WTC11 (cell line): ENCODE results near the gene FEN1. TPM values are rescaled to one million over a fixed set of nuclear protein-coding genes. Genes with fewer than 3 reads are reported as not detected.
A peak's percentile ranks its signal among the peaks of the same experiment; 100 is the strongest.

Experiments
- ATAC-seq: fragments of 200-7000 bp; cut with Tn5 transposase; 2 replicates; pipeline ENCODE4 v1.10.0; 2021; ENCODE audit warnings: mild to moderate bottlenecking, moderate library complexity
- CTCF ChIA-PET: fragments of 300-600 bp; sonication (Branson Sonifier 250); formaldehyde crosslinking; loops from one replicate; lab custom pipeline; 2021; ENCODE audit warnings: antibody characterized with exemption; lab: Charles Lee
- POLR2A ChIA-PET: fragments of 350-600 bp; sonication (Branson Sonifier 250); formaldehyde crosslinking; loops from one replicate; lab custom pipeline; 2021; ENCODE audit warnings: antibody characterized with exemption; lab: Charles Lee
- DNase-seq: peaks from one replicate; pipeline ENCODE4 v3.0.0; 2021; ENCODE audit warnings: low spot score
- H3K27ac Mint-ChIP-seq: 2 replicates; pipeline ENCODE4 v1.8.0; 2021; ENCODE audit warnings: mixed read lengths
- H3K27me3 Mint-ChIP-seq: 2 replicates; pipeline ENCODE4 v1.8.0; 2021; ENCODE audit warnings: low read depth, mild to moderate bottlenecking, moderate library complexity, mixed read lengths
- H3K36me3 Mint-ChIP-seq: 2 replicates; pipeline ENCODE4 v1.8.0; 2021; ENCODE audit warnings: mixed read lengths
- H3K4me1 Mint-ChIP-seq: 2 replicates; pipeline ENCODE4 v1.8.0; 2022; ENCODE audit warnings: mixed read lengths
- H3K4me3 Mint-ChIP-seq: 2 replicates; pipeline ENCODE4 v1.8.0; 2021; ENCODE audit warnings: mild to moderate bottlenecking, moderate library complexity, mixed read lengths
- H3K9me3 Mint-ChIP-seq: 2 replicates; pipeline ENCODE4 v1.8.0; 2021; ENCODE audit warnings: mixed read lengths
- ESRRA ChIP-seq: sonication (generic); formaldehyde crosslinking; IDR thresholded peaks from 2 replicates; pipeline ENCODE4 v1.8.1; 2022; ENCODE audit warnings: mild to moderate bottlenecking, missing genetic modification reagents, borderline replicate concordance
- GTF2I ChIP-seq: fragments of 250-450 bp; sonication (Bioruptor Pico); conservative IDR thresholded peaks from 2 replicates; pipeline ENCODE4 v1.4.0; 2021; ENCODE audit warnings: mild to moderate bottlenecking
- KAT7 ChIP-seq: sonication (generic); formaldehyde crosslinking; IDR thresholded peaks from 2 replicates; pipeline ENCODE4 v1.8.1; 2023; ENCODE audit warnings: missing genetic modification reagents, mild to moderate bottlenecking, borderline replicate concordance
- NR1H2 ChIP-seq: sonication (generic); formaldehyde crosslinking; IDR thresholded peaks from 2 replicates; pipeline ENCODE4 v1.9.0; 2021; ENCODE audit warnings: mild to moderate bottlenecking, moderate library complexity, missing genetic modification reagents
- NR2C2 ChIP-seq: sonication (generic); formaldehyde crosslinking; IDR thresholded peaks from 2 replicates; pipeline ENCODE4 v1.8.0; 2022; ENCODE audit warnings: mild to moderate bottlenecking, missing genetic modification reagents
- OVOL2 ChIP-seq: fragments of 250-450 bp; sonication (Bioruptor Pico); IDR thresholded peaks from 2 replicates; pipeline ENCODE4 v1.9.0; 2021; ENCODE audit warnings: mild to moderate bottlenecking, borderline replicate concordance
- RORB ChIP-seq: fragments of 250-450 bp; sonication (Bioruptor Pico); IDR thresholded peaks from 2 replicates; pipeline ENCODE4 v1.9.0; 2021; ENCODE audit warnings: mild to moderate bottlenecking
- SMAD3 ChIP-seq: sonication (generic); formaldehyde crosslinking; IDR thresholded peaks from 2 replicates; pipeline ENCODE4 v1.8.0; 2022; ENCODE audit warnings: missing genetic modification reagents, mild to moderate bottlenecking, borderline replicate concordance
- SP1 ChIP-seq: sonication (generic); formaldehyde crosslinking; conservative IDR thresholded peaks from 2 replicates; pipeline ENCODE4 v1.8.1; 2022; ENCODE audit warnings: missing genetic modification reagents
- ZBTB21 ChIP-seq: sonication (generic); formaldehyde crosslinking; IDR thresholded peaks from 2 replicates; pipeline ENCODE4 v1.8.1; 2023; ENCODE audit warnings: mild to moderate bottlenecking, missing genetic modification reagents, borderline replicate concordance
- ZNF232 ChIP-seq: sonication (generic); formaldehyde crosslinking; IDR thresholded peaks from 2 replicates; pipeline ENCODE4 v1.8.0; 2022; ENCODE audit warnings: mild to moderate bottlenecking, missing genetic modification reagents
- ZNF317 ChIP-seq: sonication (generic); formaldehyde crosslinking; IDR thresholded peaks from 2 replicates; pipeline ENCODE4 v1.8.1; 2023; ENCODE audit warnings: low read depth, mild to moderate bottlenecking, moderate library complexity, missing genetic modification reagents, borderline replicate concordance
- ZNF423 ChIP-seq: fragments of 250-450 bp; sonication (Bioruptor Pico); IDR thresholded peaks from 2 replicates; pipeline ENCODE4 v2.1.2; 2022; ENCODE audit warnings: mild to moderate bottlenecking, moderate library complexity
- ZNF671 ChIP-seq: fragments of 250-450 bp; sonication (Bioruptor Pico); IDR thresholded peaks from 2 replicates; pipeline ENCODE4 v1.8.0; 2021; ENCODE audit warnings: mild to moderate bottlenecking
- total RNA-seq: library from RNA; stranded (reverse); gene quantifications from 3 replicates; pipeline ENCODE4 v1.2.3, GENCODE V29; 2021
- TF ChIP-seq, protein P1 (sequence below): sonication (generic); formaldehyde crosslinking; IDR thresholded peaks from 2 replicates; pipeline ENCODE4 v1.8.0; 2022; ENCODE audit warnings: missing genetic modification reagents
- TF ChIP-seq, protein P2 (sequence below): fragments of 250-450 bp; sonication (Bioruptor Pico); IDR thresholded peaks from 2 replicates; pipeline ENCODE4 v1.8.0; 2021; ENCODE audit warnings: mild to moderate bottlenecking
- TF ChIP-seq, protein P3 (sequence below): fragments of 250-450 bp; sonication (Bioruptor Pico); IDR thresholded peaks from 2 replicates; pipeline ENCODE4 v1.9.0; 2021; ENCODE audit warnings: moderate library complexity, mild to moderate bottlenecking, inconsistent platforms, borderline replicate concordance
- TF ChIP-seq, protein P4 (sequence below): fragments of 250-450 bp; sonication (Bioruptor Pico); IDR thresholded peaks from 2 replicates; pipeline ENCODE4 v1.9.0; 2021; ENCODE audit warnings: mild to moderate bottlenecking
- TF ChIP-seq, protein P5 (sequence below): sonication (generic); formaldehyde crosslinking; IDR thresholded peaks from 2 replicates; pipeline ENCODE4 v1.8.0; 2023; ENCODE audit warnings: missing genetic modification reagents
- TF ChIP-seq, protein P6 (sequence below): sonication (generic); formaldehyde crosslinking; IDR thresholded peaks from 2 replicates; pipeline ENCODE4 v1.8.1; 2022; ENCODE audit warnings: missing genetic modification reagents, borderline replicate concordance

FEN1 gene
- total RNA-seq, 1 experiment from 2014 or later, result 96.3 TPM

DNA sequence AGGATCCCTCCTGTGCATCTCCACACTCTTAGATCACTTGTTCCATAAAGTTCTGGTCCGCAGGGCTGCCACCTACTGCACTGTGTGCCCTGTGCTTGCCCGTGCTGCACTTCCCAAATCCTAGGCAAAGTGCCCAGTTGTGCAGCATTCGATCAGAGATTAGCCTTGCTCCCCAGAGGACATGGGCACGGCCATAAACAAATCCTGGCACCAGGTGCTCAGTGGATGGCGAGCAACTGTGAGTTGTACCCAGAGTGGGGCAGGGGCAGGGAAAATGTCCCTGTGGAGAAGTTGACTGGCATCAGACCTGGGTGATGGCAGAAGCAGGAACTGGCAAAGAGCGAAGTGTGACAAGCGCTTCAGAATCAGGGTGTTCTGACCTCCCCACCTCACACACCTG lies 40.0 kb downstream of the FEN1 start:
- Mint-ChIP-seq H3K27me3 (no peaks in the 10 kb centered on the region), H3K36me3 (peaks cover 12% of the 10 kb centered on the region), H3K4me3 (no peak overlapping the region), H3K4me1 (peaks cover 72% of the 10 kb centered on the region), H3K27ac (peak overlapping the region; percentile 98), H3K9me3 (no peaks in the 10 kb centered on the region)
- TF ChIP-seq, protein P1, sequence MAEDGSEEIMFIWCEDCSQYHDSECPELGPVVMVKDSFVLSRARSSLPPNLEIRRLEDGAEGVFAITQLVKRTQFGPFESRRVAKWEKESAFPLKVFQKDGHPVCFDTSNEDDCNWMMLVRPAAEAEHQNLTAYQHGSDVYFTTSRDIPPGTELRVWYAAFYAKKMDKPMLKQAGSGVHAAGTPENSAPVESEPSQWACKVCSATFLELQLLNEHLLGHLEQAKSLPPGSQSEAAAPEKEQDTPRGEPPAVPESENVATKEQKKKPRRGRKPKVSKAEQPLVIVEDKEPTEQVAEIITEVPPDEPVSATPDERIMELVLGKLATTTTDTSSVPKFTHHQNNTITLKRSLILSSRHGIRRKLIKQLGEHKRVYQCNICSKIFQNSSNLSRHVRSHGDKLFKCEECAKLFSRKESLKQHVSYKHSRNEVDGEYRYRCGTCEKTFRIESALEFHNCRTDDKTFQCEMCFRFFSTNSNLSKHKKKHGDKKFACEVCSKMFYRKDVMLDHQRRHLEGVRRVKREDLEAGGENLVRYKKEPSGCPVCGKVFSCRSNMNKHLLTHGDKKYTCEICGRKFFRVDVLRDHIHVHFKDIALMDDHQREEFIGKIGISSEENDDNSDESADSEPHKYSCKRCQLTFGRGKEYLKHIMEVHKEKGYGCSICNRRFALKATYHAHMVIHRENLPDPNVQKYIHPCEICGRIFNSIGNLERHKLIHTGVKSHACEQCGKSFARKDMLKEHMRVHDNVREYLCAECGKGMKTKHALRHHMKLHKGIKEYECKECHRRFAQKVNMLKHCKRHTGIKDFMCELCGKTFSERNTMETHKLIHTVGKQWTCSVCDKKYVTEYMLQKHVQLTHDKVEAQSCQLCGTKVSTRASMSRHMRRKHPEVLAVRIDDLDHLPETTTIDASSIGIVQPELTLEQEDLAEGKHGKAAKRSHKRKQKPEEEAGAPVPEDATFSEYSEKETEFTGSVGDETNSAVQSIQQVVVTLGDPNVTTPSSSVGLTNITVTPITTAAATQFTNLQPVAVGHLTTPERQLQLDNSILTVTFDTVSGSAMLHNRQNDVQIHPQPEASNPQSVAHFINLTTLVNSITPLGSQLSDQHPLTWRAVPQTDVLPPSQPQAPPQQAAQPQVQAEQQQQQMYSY, result no peak
- TF ChIP-seq, protein P2, sequence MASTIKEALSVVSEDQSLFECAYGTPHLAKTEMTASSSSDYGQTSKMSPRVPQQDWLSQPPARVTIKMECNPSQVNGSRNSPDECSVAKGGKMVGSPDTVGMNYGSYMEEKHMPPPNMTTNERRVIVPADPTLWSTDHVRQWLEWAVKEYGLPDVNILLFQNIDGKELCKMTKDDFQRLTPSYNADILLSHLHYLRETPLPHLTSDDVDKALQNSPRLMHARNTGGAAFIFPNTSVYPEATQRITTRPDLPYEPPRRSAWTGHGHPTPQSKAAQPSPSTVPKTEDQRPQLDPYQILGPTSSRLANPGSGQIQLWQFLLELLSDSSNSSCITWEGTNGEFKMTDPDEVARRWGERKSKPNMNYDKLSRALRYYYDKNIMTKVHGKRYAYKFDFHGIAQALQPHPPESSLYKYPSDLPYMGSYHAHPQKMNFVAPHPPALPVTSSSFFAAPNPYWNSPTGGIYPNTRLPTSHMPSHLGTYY (CRISPR knock-in tag), result no peak
- no peak for TF ChIP-seq ZNF232 (CRISPR knock-in tag)
- no peak for TF ChIP-seq RORB (CRISPR knock-in tag)
- TF ChIP-seq, protein P3, sequence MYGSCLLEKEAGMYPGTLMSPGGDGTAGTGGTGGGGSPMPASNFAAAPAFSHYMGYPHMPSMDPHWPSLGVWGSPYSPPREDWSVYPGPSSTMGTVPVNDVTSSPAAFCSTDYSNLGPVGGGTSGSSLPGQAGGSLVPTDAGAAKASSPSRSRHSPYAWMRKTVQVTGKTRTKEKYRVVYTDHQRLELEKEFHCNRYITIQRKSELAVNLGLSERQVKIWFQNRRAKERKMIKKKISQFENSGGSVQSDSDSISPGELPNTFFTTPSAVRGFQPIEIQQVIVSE (CRISPR knock-in tag), result no peak
- no peak for DNase-seq
- POLR2A ChIA-PET, result interaction anchor here (6.5 kb wide), 1 partner anchor 17 kb away, joined by 66 read pairs; the partner anchor contains the start of gene FADS1
- ATAC-seq, result no peak
- CTCF ChIA-PET, result interaction anchor here (1.9 to 2.3 kb wide), 3 partner anchors 16 to 66 kb away, joined by 8 to 25 read pairs (median 10); partner anchors contain the start of gene FADS1

DNA sequence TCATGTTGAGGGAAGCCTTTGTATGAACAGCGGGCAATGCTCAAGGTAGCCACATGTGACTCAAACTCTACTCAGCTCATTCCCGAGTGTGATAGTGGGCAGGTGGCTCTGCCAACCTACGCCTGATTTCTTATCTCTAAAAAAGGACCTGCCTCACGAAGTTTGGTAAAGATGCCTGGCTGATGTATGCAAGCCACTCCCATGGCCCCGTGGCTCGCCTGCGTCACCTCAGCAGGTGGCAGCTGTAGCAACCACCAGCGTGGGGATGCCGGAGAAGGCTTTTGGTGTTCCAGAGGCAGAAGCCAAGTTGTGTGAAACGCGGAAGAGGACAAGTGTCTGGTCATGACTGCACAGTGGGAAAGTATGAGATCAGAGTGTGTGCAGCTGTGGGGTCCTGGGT lies 40.8 kb downstream of the FEN1 start:
- H3K4me1 Mint-ChIP-seq, result peaks cover 72% of the 10 kb centered on the region
- DNase-seq, result no peak
- H3K27me3 Mint-ChIP-seq, result no peaks in the 10 kb centered on the region
- H3K9me3 Mint-ChIP-seq, result no peaks in the 10 kb centered on the region
- H3K36me3 Mint-ChIP-seq, result peaks cover 18% of the 10 kb centered on the region
- H3K4me3 Mint-ChIP-seq, result no peak overlapping the region
- no peak for TF ChIP-seq OVOL2 (CRISPR knock-in tag)
- TF ChIP-seq ZNF423, result no peak
- no peak for TF ChIP-seq ZNF671 (CRISPR knock-in tag)
- no peak for TF ChIP-seq SMAD3 (CRISPR knock-in tag)
- TF ChIP-seq, protein P4, sequence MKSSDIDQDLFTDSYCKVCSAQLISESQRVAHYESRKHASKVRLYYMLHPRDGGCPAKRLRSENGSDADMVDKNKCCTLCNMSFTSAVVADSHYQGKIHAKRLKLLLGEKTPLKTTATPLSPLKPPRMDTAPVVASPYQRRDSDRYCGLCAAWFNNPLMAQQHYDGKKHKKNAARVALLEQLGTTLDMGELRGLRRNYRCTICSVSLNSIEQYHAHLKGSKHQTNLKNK (CRISPR knock-in tag), result no peak
- TF ChIP-seq, all 79 proteins: peak for 0
- ChIA-PET CTCF (interaction anchor here (1.1 to 2.3 kb wide), 10 partner anchors 17 to 275 kb away, joined by 3 to 25 read pairs (median 6); partner anchors contain the start of gene FADS1), POLR2A (interaction anchor here (1.3 to 1.8 kb wide), 2 partner anchors 16 to 18 kb away, joined by 4 to 20 read pairs; no protein-coding TSS in a partner anchor)
- peak overlapping the region; percentile 98 for H3K27ac Mint-ChIP-seq
- no peak for ATAC-seq

DNA sequence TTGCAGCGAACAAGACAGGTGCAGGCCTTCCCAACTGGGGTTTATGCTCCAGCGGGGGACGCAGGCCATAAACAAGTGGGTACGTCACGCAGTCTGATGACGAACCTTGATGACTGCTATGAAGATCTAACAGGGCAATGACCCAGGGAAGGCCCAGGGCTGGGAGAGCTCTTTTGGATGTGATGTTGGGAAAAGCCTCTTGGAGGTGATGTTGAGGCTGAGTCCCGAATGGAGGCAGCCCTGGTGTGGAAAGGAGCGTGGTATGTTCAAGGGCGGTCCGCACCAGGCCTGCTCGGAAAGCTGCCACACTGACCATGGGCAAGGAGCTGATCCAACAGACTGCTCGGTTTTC lies 41.2 kb downstream of the FEN1 start:
- CTCF ChIA-PET, result interaction anchor here (0.5 to 2.3 kb wide), 11 partner anchors 11 to 274 kb away, joined by 3 to 25 read pairs (median 5); partner anchors contain the start of gene FADS1
- peaks cover 23% of the 10 kb centered on the region for H3K36me3 Mint-ChIP-seq
- H3K9me3 Mint-ChIP-seq, result no peaks in the 10 kb centered on the region
- peak overlapping the region; percentile 98 for H3K27ac Mint-ChIP-seq
- peak; percentile 16 for ATAC-seq
- H3K4me3 Mint-ChIP-seq, result no peak overlapping the region; the same call in 1 of the 2 replicates
- DNase-seq, result no peak
- POLR2A ChIA-PET, result interaction anchor here (0.6 to 1.8 kb wide), 5 partner anchors 11 to 46 kb away, joined by 3 to 20 read pairs (median 4); partner anchors contain the start of gene FADS1
- H3K27me3 Mint-ChIP-seq, result no peaks in the 10 kb centered on the region
- peaks cover 72% of the 10 kb centered on the region for H3K4me1 Mint-ChIP-seq
- TF ChIP-seq NR2C2 (CRISPR knock-in tag) (no peak), ZNF671 (CRISPR knock-in tag) (no peak), GTF2I (CRISPR knock-in tag) (no peak), RORB (CRISPR knock-in tag) (no peak), KAT7 (CRISPR knock-in tag) (no peak), NR1H2 (CRISPR knock-in tag) (no peak), ZNF317 (CRISPR knock-in tag) (no peak), ZBTB21 (CRISPR knock-in tag) (no peak), ESRRA (no peak), SP1 (CRISPR knock-in tag) (no peak)
- TF ChIP-seq, protein P4 (CRISPR knock-in tag), result no peak
- TF ChIP-seq, protein P5, sequence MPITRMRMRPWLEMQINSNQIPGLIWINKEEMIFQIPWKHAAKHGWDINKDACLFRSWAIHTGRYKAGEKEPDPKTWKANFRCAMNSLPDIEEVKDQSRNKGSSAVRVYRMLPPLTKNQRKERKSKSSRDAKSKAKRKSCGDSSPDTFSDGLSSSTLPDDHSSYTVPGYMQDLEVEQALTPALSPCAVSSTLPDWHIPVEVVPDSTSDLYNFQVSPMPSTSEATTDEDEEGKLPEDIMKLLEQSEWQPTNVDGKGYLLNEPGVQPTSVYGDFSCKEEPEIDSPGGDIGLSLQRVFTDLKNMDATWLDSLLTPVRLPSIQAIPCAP (CRISPR knock-in tag), result no peak
- TF ChIP-seq, protein P6, sequence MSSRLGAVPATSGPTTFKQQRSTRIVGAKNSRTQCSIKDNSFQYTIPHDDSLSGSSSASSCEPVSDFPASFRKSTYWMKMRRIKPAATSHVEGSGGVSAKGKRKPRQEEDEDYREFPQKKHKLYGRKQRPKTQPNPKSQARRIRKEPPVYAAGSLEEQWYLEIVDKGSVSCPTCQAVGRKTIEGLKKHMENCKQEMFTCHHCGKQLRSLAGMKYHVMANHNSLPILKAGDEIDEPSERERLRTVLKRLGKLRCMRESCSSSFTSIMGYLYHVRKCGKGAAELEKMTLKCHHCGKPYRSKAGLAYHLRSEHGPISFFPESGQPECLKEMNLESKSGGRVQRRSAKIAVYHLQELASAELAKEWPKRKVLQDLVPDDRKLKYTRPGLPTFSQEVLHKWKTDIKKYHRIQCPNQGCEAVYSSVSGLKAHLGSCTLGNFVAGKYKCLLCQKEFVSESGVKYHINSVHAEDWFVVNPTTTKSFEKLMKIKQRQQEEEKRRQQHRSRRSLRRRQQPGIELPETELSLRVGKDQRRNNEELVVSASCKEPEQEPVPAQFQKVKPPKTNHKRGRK (CRISPR knock-in tag), result no peak
